Measurements from ENCODE around the gene FRAS1. TPM values are rescaled to one million over a fixed set of nuclear protein-coding genes. Genes with fewer than 3 reads are reported as not detected.

FRAS1 gene
- total RNA-seq, 1 donor from 2014 or later = not detected

GRCh38 chr4:78032929-78033328 is 24.2 kb upstream of the FRAS1 start:
- intact Hi-C loops (cut with micrococcal nuclease) = no loop called here
- Mint-ChIP-seq H3K4me1 (ENCODE audit: low read depth) (no peaks in the 10 kb centered on the region), H3K27me3 (ENCODE audit: low read depth) (peaks cover 6% of the 10 kb centered on the region)

GRCh38 chr4:78033861-78034260 is 23.3 kb upstream of the FRAS1 start:
- Mint-ChIP-seq H3K4me3 (ENCODE audit: low read depth) (no peak overlapping the region), H3K27me3 (ENCODE audit: low read depth) (peaks cover 8% of the 10 kb centered on the region), H3K27ac (no peak overlapping the region), H3K9me3 (no peaks in the 10 kb centered on the region), H3K36me3 (ENCODE audit: low read depth) (no peaks in the 10 kb centered on the region), H3K4me1 (ENCODE audit: low read depth) (no peaks in the 10 kb centered on the region)
- intact Hi-C loops (cut with micrococcal nuclease) = no loop called here
- no peak for DNase-seq (ENCODE audit: low spot score)

More at GRCh38 chr4:78032929-78033328, 24.2 kb upstream of the FRAS1 start:
- Mint-ChIP-seq H3K36me3 (ENCODE audit: low read depth) (no peaks in the 10 kb centered on the region), H3K27ac (no peak overlapping the region), H3K9me3 (no peaks in the 10 kb centered on the region), H3K4me3 (ENCODE audit: low read depth) (no peak overlapping the region)
- DNase-seq (ENCODE audit: low spot score) = no peak

- H3K27me3 Mint-ChIP-seq (ENCODE audit: low read depth) = peaks cover 11% of the 10 kb centered on the region
- H3K36me3 Mint-ChIP-seq (ENCODE audit: low read depth) = no peaks in the 10 kb centered on the region
- no peaks in the 10 kb centered on the region for H3K9me3 Mint-ChIP-seq
- intact Hi-C loops (cut with micrococcal nuclease) = no loop called here
- no peaks in the 10 kb centered on the region for H3K4me1 Mint-ChIP-seq (ENCODE audit: low read depth)
- no peak overlapping the region for H3K27ac Mint-ChIP-seq
- DNase-seq (ENCODE audit: low spot score) = no peak
- H3K4me3 Mint-ChIP-seq (ENCODE audit: low read depth) = no peak overlapping the region
These were observed 18.4 kb upstream of the FRAS1 start for GRCh38 chr4:78038704-78039103.

GRCh38 chr4:78039678-78040077 is 17.4 kb upstream of the FRAS1 start:
- H3K4me1 Mint-ChIP-seq (ENCODE audit: low read depth) = no peaks in the 10 kb centered on the region
- no peak overlapping the region for H3K27ac Mint-ChIP-seq
- H3K4me3 Mint-ChIP-seq (ENCODE audit: low read depth) = no peak overlapping the region
- H3K27me3 Mint-ChIP-seq (ENCODE audit: low read depth) = peaks cover 13% of the 10 kb centered on the region
- DNase-seq (ENCODE audit: low spot score) = no peak
- H3K9me3 Mint-ChIP-seq = no peaks in the 10 kb centered on the region
- no peaks in the 10 kb centered on the region for H3K36me3 Mint-ChIP-seq (ENCODE audit: low read depth)
- intact Hi-C loops (cut with micrococcal nuclease) = no loop called here

- no peaks in the 10 kb centered on the region for H3K4me1 Mint-ChIP-seq (ENCODE audit: low read depth)
- no peak for DNase-seq (ENCODE audit: low spot score)
- H3K27me3 Mint-ChIP-seq (ENCODE audit: low read depth) = peaks cover 13% of the 10 kb centered on the region
- H3K27ac Mint-ChIP-seq = no peak overlapping the region
- H3K36me3 Mint-ChIP-seq (ENCODE audit: low read depth) = no peaks in the 10 kb centered on the region
- intact Hi-C loops (cut with micrococcal nuclease) = no loop called here
- no peaks in the 10 kb centered on the region for H3K9me3 Mint-ChIP-seq
- H3K4me3 Mint-ChIP-seq (ENCODE audit: low read depth) = no peak overlapping the region
These were observed 16.7 kb upstream of the FRAS1 start for GRCh38 chr4:78040431-78040830.

GRCh38 chr4:78047366-78047765 is 9.8 kb upstream of the FRAS1 start:
- no peaks in the 10 kb centered on the region for H3K9me3 Mint-ChIP-seq
- intact Hi-C loops (cut with micrococcal nuclease) = no loop called here
- no peaks in the 10 kb centered on the region for H3K4me1 Mint-ChIP-seq (ENCODE audit: low read depth)
- H3K27me3 Mint-ChIP-seq (ENCODE audit: low read depth) = peaks cover 15% of the 10 kb centered on the region
- no peak overlapping the region for H3K27ac Mint-ChIP-seq
- no peak for DNase-seq (ENCODE audit: low spot score)
- H3K4me3 Mint-ChIP-seq (ENCODE audit: low read depth) = no peak overlapping the region
- no peaks in the 10 kb centered on the region for H3K36me3 Mint-ChIP-seq (ENCODE audit: low read depth)

- Mint-ChIP-seq H3K4me1 (ENCODE audit: low read depth) (peaks cover 23% of the 10 kb centered on the region), H3K27ac (no peak overlapping the region), H3K4me3 (ENCODE audit: low read depth) (peak overlapping the region; percentile 80), H3K36me3 (ENCODE audit: low read depth) (no peaks in the 10 kb centered on the region), H3K27me3 (ENCODE audit: low read depth) (peaks cover 64% of the 10 kb centered on the region), H3K9me3 (no peaks in the 10 kb centered on the region)
- peak; percentile 10 for DNase-seq (ENCODE audit: low spot score)
- intact Hi-C loops (cut with micrococcal nuclease) = no loop called here
These were observed 626 bp upstream of the FRAS1 start for GRCh38 chr4:78056265-78057129.

- Mint-ChIP-seq H3K27me3 (ENCODE audit: low read depth) (peaks cover 69% of the 10 kb centered on the region), H3K4me1 (ENCODE audit: low read depth) (peaks cover 26% of the 10 kb centered on the region), H3K4me3 (ENCODE audit: low read depth) (peak overlapping the region; percentile 80), H3K36me3 (ENCODE audit: low read depth) (no peaks in the 10 kb centered on the region), H3K9me3 (no peaks in the 10 kb centered on the region), H3K27ac (no peak overlapping the region)
- DNase-seq (ENCODE audit: low spot score) = peak; percentile 15
- intact Hi-C loops (cut with micrococcal nuclease) = loop anchor here (2.0 kb wide), 1 partner anchor 459 kb away; no protein-coding TSS in a partner anchor
These were observed 752 bp downstream of the FRAS1 start for GRCh38 chr4:78057600-78058550.

- no peaks in the 10 kb centered on the region for H3K36me3 Mint-ChIP-seq (ENCODE audit: low read depth)
- peaks cover 67% of the 10 kb centered on the region for H3K27me3 Mint-ChIP-seq (ENCODE audit: low read depth)
- peaks cover 26% of the 10 kb centered on the region for H3K4me1 Mint-ChIP-seq (ENCODE audit: low read depth)
- H3K9me3 Mint-ChIP-seq = no peaks in the 10 kb centered on the region
- no peak for DNase-seq (ENCODE audit: low spot score)
- peak overlapping the region; percentile 80 for H3K4me3 Mint-ChIP-seq (ENCODE audit: low read depth)
- H3K27ac Mint-ChIP-seq = no peak overlapping the region
- intact Hi-C loops (cut with micrococcal nuclease) = loop anchor here (2.0 kb wide), 1 partner anchor 458 kb away; no protein-coding TSS in a partner anchor
These were observed 1.7 kb downstream of the FRAS1 start for GRCh38 chr4:78058591-78059523.

GRCh38 chr4:78059524-78059889 is 2.4 kb downstream of the FRAS1 start:
- Mint-ChIP-seq H3K36me3 (ENCODE audit: low read depth) (no peaks in the 10 kb centered on the region), H3K27me3 (ENCODE audit: low read depth) (peaks cover 63% of the 10 kb centered on the region), H3K27ac (no peak overlapping the region), H3K4me3 (ENCODE audit: low read depth) (peak overlapping the region; percentile 23), H3K4me1 (ENCODE audit: low read depth) (peaks cover 26% of the 10 kb centered on the region), H3K9me3 (no peaks in the 10 kb centered on the region)
- DNase-seq (ENCODE audit: low spot score) = no peak
- intact Hi-C loops (cut with micrococcal nuclease) = loop anchor here (2.0 kb wide), 1 partner anchor 457 kb away; no protein-coding TSS in a partner anchor

GRCh38 chr4:78059938-78060337 is 2.8 kb downstream of the FRAS1 start:
- Mint-ChIP-seq H3K36me3 (ENCODE audit: low read depth) (no peaks in the 10 kb centered on the region), H3K27me3 (ENCODE audit: low read depth) (peaks cover 61% of the 10 kb centered on the region), H3K4me3 (ENCODE audit: low read depth) (no peak overlapping the region), H3K9me3 (no peaks in the 10 kb centered on the region), H3K27ac (no peak overlapping the region), H3K4me1 (ENCODE audit: low read depth) (peaks cover 26% of the 10 kb centered on the region)
- intact Hi-C loops (cut with micrococcal nuclease) = loop anchor here (2.0 kb wide), 1 partner anchor 457 kb away; no protein-coding TSS in a partner anchor
- no peak for DNase-seq (ENCODE audit: low spot score)
